GM12891 (cell line): Measurements from ENCODE around the gene SLCO4C1.

ENCODE experiments used
- POLR2A ChIP-seq: IDR thresholded peaks from 2 replicates; pipeline ENCODE4 v1.6.1; 2011; ENCODE audit warnings: low read depth, low read length, control low read depth
- POLR2AphosphoS5 ChIP-seq: IDR thresholded peaks from 2 replicates; pipeline ENCODE4 v1.6.1; 2011; ENCODE audit warnings: low read depth, low read length, control low read depth
- POU2F2 ChIP-seq: IDR thresholded peaks from 2 replicates; pipeline ENCODE4 v1.6.1; 2011; ENCODE audit warnings: low read depth, mild to moderate bottlenecking, control low read depth, low read length, moderate library complexity
- SPI1 ChIP-seq: IDR thresholded peaks from 2 replicates; pipeline ENCODE4 v1.6.1; 2011; ENCODE audit warnings: low read depth, low read length, control low read depth
- TAF1 ChIP-seq: IDR thresholded peaks from 2 replicates; pipeline ENCODE4 v1.6.1; 2011; ENCODE audit warnings: low read depth, low read length, control low read depth

DNA sequence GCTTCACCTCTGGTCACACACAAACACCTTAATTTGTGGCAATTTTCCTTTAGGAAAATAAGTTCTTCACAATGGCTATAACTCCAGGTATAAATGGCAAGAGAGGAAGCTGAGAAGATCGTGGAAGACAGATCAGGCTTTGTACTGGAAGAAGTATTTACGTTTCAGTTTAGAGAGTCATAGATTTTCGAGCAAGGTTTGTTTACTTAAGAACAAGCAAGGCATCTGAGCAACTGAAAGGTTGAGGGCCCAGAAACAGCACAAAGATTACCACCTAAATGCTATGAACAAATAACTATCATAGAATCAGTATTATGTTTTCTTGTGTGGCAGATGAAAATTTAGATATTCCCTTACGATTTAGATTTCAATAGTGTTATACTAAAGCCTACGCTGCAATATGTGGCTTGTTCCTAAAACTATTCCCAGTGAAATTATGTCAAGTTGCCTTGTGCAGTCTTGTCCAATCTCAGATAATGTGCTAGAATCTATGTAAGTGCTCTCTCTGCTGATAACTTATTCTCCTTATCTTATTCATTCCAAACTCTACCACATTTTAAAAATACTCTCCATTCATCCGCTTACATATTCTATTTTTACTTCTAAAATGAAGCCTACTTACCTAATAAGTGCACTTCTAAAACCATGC, 6.7 kb downstream of the SLCO4C1 start:
- TF ChIP-seq POLR2AphosphoS5 (no peak), POLR2A (no peak), SPI1 (no peak), POU2F2 (no peak), TAF1 (no peak)
